Left renal cortex interstitium (tissue), 4 donors: ENCODE measurements around the gene RNU1-1. TPM values are rescaled to one million over a fixed set of nuclear protein-coding genes. Genes with fewer than 3 reads are reported as not detected.
"Not testable (repeated sequence)": the region's sequence is repeated elsewhere in the genome, so short reads cannot be mapped to it uniquely, and the experiment has no call there.

Experiments used
- DNase-seq, 4 donors: peaks; one replicate each; pipeline ENCODE4 v3.0.0-alpha.2; 2013; ENCODE audit warnings: low read depth in 4 of 4, low spot score in 2 of 4, missing footprints in 1 of 4
- polyA plus RNA-seq, 4 donors: library from polyadenylated mRNA; unstranded; fragments of 120-200 nt; gene quantifications; one replicate each; pipeline ENCODE4 v1.2.1, GENCODE V29; 2013; ENCODE audit not compliant: insufficient read length in 4 of 4

Gene RNU1-1
- 1 to 10 TPM in 1 of 4 donors, not detected in 3; 2.1 TPM for polyA plus RNA-seq

- peak in 3 of 4 donors; percentile 35 to 85 (median 58) for DNase-seq
Measured at GRCh38 chr1:16514107-16515055, at the start of gene RNU1-1. Gene RNU1-1, minus strand, starts transcription at chr1:16514285.

- not testable (repeated sequence) for DNase-seq
Measured at GRCh38 chr1:16561035-16561434, 47.0 kb upstream of the RNU1-1 start.

GRCh38 chr1:16560498-16560897, 46.4 kb upstream of the RNU1-1 start:
- DNase-seq, result not testable (repeated sequence)

GRCh38 chr1:16559688-16560087, 45.6 kb upstream of the RNU1-1 start:
- not testable (repeated sequence) for DNase-seq

GRCh38 chr1:16557034-16557433, 42.9 kb upstream of the RNU1-1 start:
- not testable (repeated sequence) for DNase-seq

- DNase-seq, result not testable (repeated sequence)
Measured at GRCh38 chr1:16553244-16553643, 39.2 kb upstream of the RNU1-1 start.

GRCh38 chr1:16550212-16550918, 36.3 kb upstream of the RNU1-1 start:
- not testable (repeated sequence) for DNase-seq

GRCh38 chr1:16549545-16549944, 35.5 kb upstream of the RNU1-1 start:
- DNase-seq, result not testable (repeated sequence)

- DNase-seq, result not testable (repeated sequence)
Measured at GRCh38 chr1:16547502-16548241, 33.6 kb upstream of the RNU1-1 start.

GRCh38 chr1:16545682-16546095, 31.6 kb upstream of the RNU1-1 start:
- not testable (repeated sequence) for DNase-seq

- not testable (repeated sequence) for DNase-seq
Measured at GRCh38 chr1:16540421-16540893, 26.4 kb upstream of the RNU1-1 start.

- not testable (repeated sequence) for DNase-seq
Measured at GRCh38 chr1:16537528-16537927, 23.4 kb upstream of the RNU1-1 start.

GRCh38 chr1:16536796-16537195, 22.7 kb upstream of the RNU1-1 start:
- not testable (repeated sequence) for DNase-seq

GRCh38 chr1:16535898-16536297, 21.8 kb upstream of the RNU1-1 start:
- not testable (repeated sequence) for DNase-seq

GRCh38 chr1:16535487-16535886, 21.4 kb upstream of the RNU1-1 start:
- not testable (repeated sequence) for DNase-seq

GRCh38 chr1:16534829-16535456, 20.9 kb upstream of the RNU1-1 start:
- not testable (repeated sequence) for DNase-seq

- not testable (repeated sequence) for DNase-seq
Measured at GRCh38 chr1:16534239-16534828, 20.2 kb upstream of the RNU1-1 start.

GRCh38 chr1:16532235-16532991, 18.3 kb upstream of the RNU1-1 start:
- not testable (repeated sequence) for DNase-seq

- DNase-seq, result not testable (repeated sequence)
Measured at GRCh38 chr1:16528338-16528737, 14.3 kb upstream of the RNU1-1 start.
